ENCODE measurements around the gene NR2C2.

The NR2C2 gene

DNA sequence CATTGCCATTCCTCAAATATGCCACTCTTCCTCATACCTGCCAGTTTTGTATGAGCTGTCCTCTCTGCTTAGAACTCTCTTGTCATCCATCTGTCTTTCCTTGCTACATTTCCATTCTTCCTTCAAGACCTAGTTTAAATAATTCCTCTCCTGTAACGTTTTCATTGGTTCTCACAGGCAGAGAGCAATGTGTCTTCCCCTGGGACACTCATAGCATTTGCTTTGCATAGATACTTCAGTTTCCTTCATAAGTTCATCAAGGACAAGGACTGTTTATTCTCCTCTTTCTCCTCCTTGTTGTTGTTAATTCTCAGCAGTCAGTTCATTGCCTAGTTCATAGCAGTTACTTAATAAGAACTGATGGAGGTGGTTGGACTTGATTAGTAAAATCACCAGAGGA lies 10.5 kb downstream of the NR2C2 start:
- no peak for DNase-seq (ENCODE audit: low read depth)
- TF ChIP-seq, protein P1, sequence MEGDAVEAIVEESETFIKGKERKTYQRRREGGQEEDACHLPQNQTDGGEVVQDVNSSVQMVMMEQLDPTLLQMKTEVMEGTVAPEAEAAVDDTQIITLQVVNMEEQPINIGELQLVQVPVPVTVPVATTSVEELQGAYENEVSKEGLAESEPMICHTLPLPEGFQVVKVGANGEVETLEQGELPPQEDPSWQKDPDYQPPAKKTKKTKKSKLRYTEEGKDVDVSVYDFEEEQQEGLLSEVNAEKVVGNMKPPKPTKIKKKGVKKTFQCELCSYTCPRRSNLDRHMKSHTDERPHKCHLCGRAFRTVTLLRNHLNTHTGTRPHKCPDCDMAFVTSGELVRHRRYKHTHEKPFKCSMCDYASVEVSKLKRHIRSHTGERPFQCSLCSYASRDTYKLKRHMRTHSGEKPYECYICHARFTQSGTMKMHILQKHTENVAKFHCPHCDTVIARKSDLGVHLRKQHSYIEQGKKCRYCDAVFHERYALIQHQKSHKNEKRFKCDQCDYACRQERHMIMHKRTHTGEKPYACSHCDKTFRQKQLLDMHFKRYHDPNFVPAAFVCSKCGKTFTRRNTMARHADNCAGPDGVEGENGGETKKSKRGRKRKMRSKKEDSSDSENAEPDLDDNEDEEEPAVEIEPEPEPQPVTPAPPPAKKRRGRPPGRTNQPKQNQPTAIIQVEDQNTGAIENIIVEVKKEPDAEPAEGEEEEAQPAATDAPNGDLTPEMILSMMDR (IDR thresholded peaks at IDR 0.05; ENCODE audit: low read depth, low read length, missing control alignments): no peak
- H3K4me3 ChIP-seq (ENCODE audit: low read depth, low read length): no peak overlapping the region

DNA sequence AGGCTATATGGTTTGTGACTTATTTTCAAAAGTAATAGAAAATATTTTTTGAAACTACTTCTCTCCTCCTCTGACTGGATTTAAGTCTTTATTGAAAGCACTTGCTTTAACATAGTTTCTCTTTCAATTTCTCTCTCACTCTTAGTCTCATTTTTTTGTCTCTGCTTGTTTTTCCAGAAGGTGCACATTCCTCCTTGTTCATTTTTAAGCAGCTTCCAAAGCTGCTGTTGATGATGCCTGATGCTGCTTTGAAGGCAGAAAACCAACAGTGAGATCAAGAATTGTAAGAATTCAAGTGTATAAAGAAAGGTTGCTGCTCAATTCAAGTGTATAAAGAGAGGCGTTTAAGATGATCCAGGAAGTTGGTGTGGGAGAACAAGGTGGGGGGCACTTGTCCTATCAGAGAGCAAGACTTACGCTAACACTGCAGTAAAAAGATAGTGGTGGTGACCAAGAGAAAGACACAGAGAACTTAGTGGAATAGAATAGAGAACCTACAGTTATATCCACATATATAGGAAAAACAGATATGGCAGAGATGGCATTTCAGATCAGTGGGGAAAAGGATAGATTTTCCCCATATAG lies 12.1 kb downstream of the NR2C2 start:
- no peak for DNase-seq (ENCODE audit: low read depth)
- peak overlapping the region; percentile 44; the same call in 1 of the 2 replicates for H3K4me3 ChIP-seq (ENCODE audit: low read depth, low read length)
- TF ChIP-seq, protein P1 (IDR thresholded peaks at IDR 0.05; ENCODE audit: low read depth, low read length, missing control alignments): no peak

DNA sequence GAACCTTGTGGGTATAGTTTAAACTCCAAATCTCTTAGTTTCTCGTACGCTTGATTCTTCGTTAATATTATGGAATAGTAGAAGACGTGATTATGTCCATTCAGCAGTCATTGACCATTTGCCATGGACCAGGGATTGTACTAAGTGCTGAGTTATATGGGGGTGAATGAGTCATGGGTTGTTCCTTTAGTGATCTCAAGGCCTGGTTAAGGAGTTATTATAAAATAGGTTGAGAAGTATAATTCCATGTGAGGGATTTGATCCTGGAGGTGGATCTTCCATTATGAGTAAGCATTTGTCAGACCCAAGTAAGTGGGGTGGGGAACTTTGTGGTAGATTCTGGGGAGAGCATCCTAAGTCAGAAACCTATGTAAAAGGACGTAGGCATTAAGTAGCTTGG lies 15.4 kb downstream of the NR2C2 start:
- TF ChIP-seq, protein P1 (IDR thresholded peaks at IDR 0.05; ENCODE audit: low read depth, low read length, missing control alignments): no peak
- DNase-seq (ENCODE audit: low read depth): no peak
- no peak overlapping the region for H3K4me3 ChIP-seq (ENCODE audit: low read depth, low read length)

DNA sequence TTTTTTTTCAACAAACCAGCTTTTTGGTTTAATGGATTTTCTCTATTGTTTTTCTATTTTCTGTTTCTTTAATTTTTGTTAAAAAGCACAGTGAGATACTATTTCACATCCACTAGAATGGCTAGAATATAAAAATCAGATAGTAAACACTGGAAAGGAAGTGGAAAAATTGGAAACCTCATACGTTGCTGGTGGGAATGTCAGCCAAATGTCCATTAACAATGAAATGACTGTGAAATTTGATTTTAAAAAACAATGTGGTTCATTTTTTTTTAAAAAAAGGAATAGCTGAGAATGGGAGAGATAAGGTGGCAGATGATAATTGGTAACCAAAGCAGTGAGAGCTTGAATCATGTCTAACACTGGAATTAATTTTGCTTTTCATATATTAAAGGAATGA lies 19.9 kb downstream of the NR2C2 start:
- TF ChIP-seq, protein P1 (IDR thresholded peaks at IDR 0.05; ENCODE audit: low read depth, low read length, missing control alignments): no peak
- no peak for DNase-seq (ENCODE audit: low read depth)
- H3K4me3 ChIP-seq (ENCODE audit: low read depth, low read length): no peak overlapping the region

DNA sequence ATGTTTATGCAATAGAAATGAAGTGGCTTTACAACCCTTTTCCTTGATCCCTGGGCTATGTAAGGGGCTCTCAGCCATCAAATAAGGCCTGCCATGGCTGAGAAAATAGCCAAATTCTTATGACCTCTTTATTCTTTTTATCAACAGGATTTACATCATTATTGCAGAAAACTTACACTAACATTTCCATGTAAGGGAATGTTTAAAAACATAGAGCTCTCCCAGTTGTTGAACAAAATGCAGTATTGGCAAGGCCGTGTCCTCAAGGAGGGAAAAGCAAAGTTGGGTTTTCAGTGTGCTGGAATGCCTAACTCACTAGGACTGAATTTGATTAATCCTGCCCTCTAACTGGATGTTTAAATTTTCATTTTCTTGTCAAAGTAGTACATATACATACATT lies 22.3 kb downstream of the NR2C2 start:
- DNase-seq (ENCODE audit: low read depth): no peak
- TF ChIP-seq, protein P1 (IDR thresholded peaks at IDR 0.05; ENCODE audit: low read depth, low read length, missing control alignments): no peak
- H3K4me3 ChIP-seq (ENCODE audit: low read depth, low read length): no peak overlapping the region

DNA sequence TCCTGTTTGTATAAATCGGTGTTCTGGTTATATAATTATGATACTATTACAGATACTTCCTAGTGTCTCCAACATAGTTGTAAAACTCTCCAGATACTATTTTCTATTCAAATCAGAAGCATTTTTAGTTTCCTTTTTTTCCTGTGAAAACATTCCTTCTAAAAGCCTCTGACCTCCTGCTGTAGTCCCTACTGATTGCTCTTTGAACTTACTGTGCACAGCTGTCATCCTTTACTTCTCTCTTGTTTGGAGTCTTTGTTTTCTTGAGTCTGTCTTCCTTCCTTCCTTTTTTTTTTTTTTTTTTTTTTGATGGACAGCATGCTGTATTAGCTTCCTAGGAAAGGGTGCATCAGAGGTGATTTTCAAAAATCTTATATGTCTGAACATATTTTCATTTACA lies 28.9 kb downstream of the NR2C2 start:
- no peak overlapping the region for H3K4me3 ChIP-seq (ENCODE audit: low read depth, low read length)
- TF ChIP-seq, protein P1 (IDR thresholded peaks at IDR 0.05; ENCODE audit: low read depth, low read length, missing control alignments): no peak
- no peak for DNase-seq (ENCODE audit: low read depth)

DNA sequence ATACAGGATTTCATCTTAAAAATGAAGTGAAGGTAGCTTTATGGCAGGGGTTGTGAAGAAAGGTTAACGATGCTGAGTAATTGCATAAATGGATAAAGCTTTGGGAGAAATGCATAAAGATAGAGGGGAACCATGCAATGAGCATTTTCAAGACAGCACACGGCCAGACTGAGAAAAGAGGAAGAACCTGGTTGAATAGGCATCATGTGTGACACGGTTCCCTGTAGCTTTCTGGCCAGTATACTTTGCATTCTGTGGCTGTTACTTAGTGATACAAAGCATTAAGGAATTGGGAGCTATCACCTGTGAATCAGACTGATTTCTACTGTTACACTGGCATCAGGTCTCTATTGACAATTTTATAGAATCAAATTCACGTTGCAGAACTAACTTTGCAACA lies 33.3 kb downstream of the NR2C2 start:
- TF ChIP-seq, protein P1 (IDR thresholded peaks at IDR 0.05; ENCODE audit: low read depth, low read length, missing control alignments): no peak
- peak; percentile 18 for DNase-seq (ENCODE audit: low read depth)
- H3K4me3 ChIP-seq (ENCODE audit: low read depth, low read length): no peak overlapping the region

All from GM12864 (cell line).